ENCODE measurements around the gene CHST7.

- TF ChIP-seq POLR2A (IDR thresholded peaks at IDR 0.05), result no peak
- TF ChIP-seq, protein P1, sequence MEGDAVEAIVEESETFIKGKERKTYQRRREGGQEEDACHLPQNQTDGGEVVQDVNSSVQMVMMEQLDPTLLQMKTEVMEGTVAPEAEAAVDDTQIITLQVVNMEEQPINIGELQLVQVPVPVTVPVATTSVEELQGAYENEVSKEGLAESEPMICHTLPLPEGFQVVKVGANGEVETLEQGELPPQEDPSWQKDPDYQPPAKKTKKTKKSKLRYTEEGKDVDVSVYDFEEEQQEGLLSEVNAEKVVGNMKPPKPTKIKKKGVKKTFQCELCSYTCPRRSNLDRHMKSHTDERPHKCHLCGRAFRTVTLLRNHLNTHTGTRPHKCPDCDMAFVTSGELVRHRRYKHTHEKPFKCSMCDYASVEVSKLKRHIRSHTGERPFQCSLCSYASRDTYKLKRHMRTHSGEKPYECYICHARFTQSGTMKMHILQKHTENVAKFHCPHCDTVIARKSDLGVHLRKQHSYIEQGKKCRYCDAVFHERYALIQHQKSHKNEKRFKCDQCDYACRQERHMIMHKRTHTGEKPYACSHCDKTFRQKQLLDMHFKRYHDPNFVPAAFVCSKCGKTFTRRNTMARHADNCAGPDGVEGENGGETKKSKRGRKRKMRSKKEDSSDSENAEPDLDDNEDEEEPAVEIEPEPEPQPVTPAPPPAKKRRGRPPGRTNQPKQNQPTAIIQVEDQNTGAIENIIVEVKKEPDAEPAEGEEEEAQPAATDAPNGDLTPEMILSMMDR (IDR thresholded peaks at IDR 0.05), result no peak
Observed at GRCh38 chrX:46611658-46612362, 38.2 kb downstream of the CHST7 start.
